IMR-90 (cell line): Measurements from ENCODE around the gene MYADM.

Source experiments
- BHLHE40 ChIP-seq: fragments of 150-350 bp; IDR thresholded peaks from 2 replicates; pipeline ENCODE4 v1.6.1; 2016; ENCODE audit warnings: mild to moderate bottlenecking, low read depth, low read length
- CEBPB ChIP-seq: IDR thresholded peaks from 2 replicates; pipeline ENCODE4 v1.6.1; 2012; ENCODE audit warnings: low read depth, low read length, improper control_type of control experiment
- CTCF ChIP-seq: conservative IDR thresholded peaks from 2 replicates; pipeline ENCODE4 v1.5.1; 2012; ENCODE audit warnings: mild to moderate bottlenecking, low read depth, low read length, improper control_type of control experiment
- FOS ChIP-seq: fragments of 150-350 bp; IDR thresholded peaks from 2 replicates; pipeline ENCODE4 v1.6.1; 2016; ENCODE audit warnings: low read depth, low read length
- MAZ ChIP-seq: IDR thresholded peaks from 2 replicates; pipeline ENCODE4 v1.6.1; 2012; ENCODE audit warnings: low read depth, mild to moderate bottlenecking, low read length, improper control_type of control experiment, moderate library complexity, borderline replicate concordance
- MXI1 ChIP-seq: IDR thresholded peaks from 2 replicates; pipeline ENCODE4 v1.6.1; 2012; ENCODE audit warnings: low read depth, mild to moderate bottlenecking, low read length, moderate library complexity, borderline replicate concordance
- POLR2A ChIP-seq: IDR thresholded peaks from 2 replicates; pipeline ENCODE4 v1.6.1; 2012; ENCODE audit warnings: mild to moderate bottlenecking, low read depth, low read length
- RAD21 ChIP-seq: IDR thresholded peaks from 2 replicates; pipeline ENCODE4 v1.6.1; 2012; ENCODE audit warnings: low read length, improper control_type of control experiment
- RCOR1 ChIP-seq: IDR thresholded peaks from 2 replicates; pipeline ENCODE4 v1.6.1; 2012; ENCODE audit warnings: mild to moderate bottlenecking, low read length, improper control_type of control experiment; ENCODE audit not compliant: insufficient replicate concordance
- RFX5 ChIP-seq: IDR thresholded peaks from 2 replicates; pipeline ENCODE4 v1.8.0; 2012; ENCODE audit warnings: low read depth, mild to moderate bottlenecking, low read length, moderate library complexity

GRCh38 chr19:53871454-53871853 is 3.8 kb downstream of the MYADM start:
- TF ChIP-seq CTCF (no peak), POLR2A (no peak), FOS (no peak), MXI1 (no peak), RFX5 (no peak), MAZ (no peak), RAD21 (no peak), BHLHE40 (no peak), CEBPB (no peak), RCOR1 (no peak)
